Stimulated activated naive CD8-positive, alpha-beta T cell treated with anti-CD3 and anti-CD28 coated beads, Interleukin-15, Interleukin-2, amounts not matched to agents 100 U/mL and 50 U/mL, for 24 hours (primary cell): ENCODE data around the gene PGLYRP3.
A peak's percentile ranks its signal among the peaks of the same experiment; 100 is the strongest.
"Not testable (repeated sequence)": the region's sequence is repeated elsewhere in the genome, so short reads cannot be mapped to it uniquely, and the experiment has no call there.

Experiments
- ATAC-seq: fragments of 150-1000 bp; cut with Tn5 transposase; one replicate; pipeline ENCODE4 v1.10.0; 2021
- DNase-seq: peaks from one replicate; pipeline ENCODE4 v3.0.0; 2021

The PGLYRP3 gene

DNA sequence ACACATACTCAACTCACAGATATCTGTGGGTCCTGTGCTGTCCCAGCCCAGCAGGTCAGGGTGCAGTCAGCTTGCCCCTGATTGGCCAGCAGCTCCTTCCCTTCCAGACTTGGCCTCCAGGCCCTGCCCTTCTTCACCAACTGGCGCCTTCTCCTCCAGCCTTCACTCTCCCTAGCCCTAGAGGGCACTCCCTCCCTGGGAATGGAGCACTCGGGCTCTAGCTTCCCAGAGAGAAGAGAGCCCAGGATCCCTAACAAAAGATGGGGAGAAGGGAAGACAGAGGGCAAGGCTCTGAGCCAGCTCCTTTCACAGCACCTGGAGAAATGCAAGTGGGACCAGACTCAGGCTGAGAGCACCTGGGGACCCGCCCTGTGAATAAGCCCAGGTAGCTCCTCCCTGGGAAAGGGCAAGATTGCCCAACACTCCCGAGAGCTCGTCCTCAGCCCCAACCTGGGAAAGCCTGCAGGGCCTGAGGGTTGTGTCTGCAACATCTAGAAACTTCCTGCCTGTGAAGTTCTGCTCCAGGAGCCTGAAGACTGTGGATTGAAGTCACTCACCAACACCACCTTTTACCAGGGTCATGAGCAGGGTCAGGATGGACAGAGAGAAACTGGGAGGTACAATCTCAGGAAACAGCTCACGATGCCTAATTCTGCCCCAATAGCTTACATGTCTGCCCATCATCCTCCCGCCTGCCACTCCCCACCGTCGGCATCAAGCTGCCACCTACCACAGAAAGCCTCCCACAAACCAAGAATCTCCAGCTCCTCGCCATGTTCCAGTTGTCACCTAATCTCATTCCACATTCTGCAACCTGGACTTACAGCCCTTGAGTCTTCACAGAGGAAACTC, 36.0 kb upstream of the PGLYRP3 start, which contains the start of gene PGLYRP4:
PGLYRP4 (minus strand) TSS at position 331 of the 852 bp plus-strand sequence. CDS start 909 bp downstream, outside the sequence.
- no peak for ATAC-seq
- DNase-seq, result no peak

DNA sequence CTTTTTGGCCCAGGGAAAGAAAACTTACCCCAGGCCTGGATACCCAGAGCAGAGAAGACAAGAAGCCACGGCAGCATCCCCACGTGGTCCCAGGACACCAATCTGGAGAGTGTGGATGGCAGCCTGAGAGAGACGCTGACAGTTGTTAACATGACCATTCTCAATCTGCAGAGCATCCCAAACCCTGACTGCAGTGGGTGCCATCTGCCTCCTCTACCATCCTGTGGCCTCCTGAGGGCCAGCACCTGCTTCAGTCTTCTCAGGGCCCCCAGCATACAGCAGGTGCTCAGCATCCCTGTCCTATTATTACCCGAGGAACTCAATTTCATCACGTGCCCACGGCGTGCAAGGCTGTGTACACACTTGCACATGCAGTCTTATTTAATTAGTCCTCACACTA, 35.1 kb upstream of the PGLYRP3 start:
- ATAC-seq (no peak), DNase-seq (no peak)

DNA sequence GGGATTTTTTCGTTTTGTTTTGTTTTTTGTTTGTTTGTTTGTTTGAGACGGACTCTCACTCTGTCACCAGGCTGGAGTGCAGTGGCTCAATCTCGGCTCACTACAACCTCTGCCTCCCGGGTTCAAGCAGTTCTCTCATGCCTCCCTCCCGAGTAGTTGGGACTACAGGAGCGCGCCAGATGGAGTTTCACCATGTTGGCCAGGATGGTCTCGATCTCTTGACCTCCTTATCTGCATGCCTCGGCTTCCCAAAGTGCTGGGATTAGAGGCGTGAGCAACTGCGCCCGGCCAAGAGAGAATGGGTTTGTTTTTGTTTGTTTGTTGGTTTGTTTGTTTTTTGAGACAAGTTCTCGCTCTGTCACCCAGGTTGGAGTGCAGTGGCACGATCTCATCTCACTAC, 34.3 kb upstream of the PGLYRP3 start:
- not testable (repeated sequence) for DNase-seq, ATAC-seq

DNA sequence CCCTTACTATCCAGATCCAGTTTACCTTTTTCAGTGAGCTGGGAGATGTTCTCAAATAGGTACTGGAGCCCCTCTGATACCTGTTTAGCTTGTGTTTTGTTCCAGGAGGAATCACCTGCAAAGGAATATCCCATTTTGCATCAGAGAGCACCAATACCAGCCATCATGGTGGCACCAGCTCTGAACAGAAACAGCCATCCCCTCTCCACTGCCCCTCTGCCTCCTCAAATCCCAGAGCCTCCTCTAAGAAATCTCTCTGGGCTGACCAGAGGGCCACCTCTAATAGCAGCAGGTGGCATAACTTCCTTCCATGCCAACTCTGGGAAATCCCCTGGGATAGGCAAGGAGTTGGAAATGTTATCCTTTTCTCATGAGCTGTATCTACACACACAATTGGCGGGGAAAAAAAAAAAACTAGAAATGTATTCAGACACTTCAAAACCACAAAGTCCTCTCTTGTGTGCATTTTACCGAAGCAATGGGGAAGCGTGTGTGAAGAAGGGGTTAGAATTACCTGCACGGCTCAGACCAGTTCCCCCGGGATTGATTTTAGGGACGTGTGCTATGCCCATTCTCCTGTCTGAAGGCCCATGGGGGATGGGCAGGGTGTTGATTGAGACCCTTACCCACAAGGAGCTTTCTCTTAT, 33.4 kb upstream of the PGLYRP3 start:
- ATAC-seq, result no peak
- DNase-seq, result no peak

DNA sequence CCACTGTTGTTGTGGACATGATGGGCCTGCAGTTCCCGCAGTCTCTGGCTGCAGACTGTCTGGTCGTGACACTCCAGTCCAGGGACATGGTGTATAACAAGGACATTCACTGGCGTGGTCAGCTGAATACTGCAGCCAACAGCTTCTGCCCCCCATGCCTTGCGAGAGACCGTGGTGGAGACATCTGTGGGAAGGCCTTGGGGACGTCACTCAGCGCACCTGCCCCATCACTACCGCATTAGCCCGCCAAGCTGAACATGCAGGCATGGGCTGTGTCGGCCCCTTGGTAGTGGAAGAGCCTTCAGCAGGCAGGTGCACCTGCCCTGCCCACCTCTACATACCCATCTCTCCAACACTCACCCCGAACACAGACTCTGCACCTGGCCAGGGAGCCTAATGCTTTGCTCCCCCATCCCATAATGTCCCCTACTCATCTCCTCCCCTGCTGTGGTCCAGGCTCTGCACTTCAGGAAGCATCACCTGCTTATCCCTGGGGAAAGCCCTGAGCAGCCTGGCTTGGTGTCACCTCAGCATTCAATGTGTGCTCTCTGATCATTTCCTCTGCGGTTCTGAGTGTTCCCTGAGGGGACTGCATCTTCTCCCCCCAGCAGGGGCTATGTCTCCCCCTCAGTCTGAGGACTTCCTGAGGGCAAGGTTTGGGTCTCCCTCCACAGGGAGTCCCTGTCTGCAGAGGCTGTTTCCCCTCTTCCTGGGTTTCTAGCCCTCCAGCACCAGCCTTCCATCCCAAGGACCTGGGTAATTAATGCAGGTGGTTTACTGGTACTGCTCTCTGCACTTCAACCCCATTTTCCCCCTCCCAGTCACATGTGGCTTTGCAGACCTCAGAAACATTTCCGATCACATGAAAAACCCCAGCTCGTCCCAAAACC, 32.7 kb upstream of the PGLYRP3 start:
- peak; percentile 38 for ATAC-seq
- DNase-seq, result peak; percentile 14

DNA sequence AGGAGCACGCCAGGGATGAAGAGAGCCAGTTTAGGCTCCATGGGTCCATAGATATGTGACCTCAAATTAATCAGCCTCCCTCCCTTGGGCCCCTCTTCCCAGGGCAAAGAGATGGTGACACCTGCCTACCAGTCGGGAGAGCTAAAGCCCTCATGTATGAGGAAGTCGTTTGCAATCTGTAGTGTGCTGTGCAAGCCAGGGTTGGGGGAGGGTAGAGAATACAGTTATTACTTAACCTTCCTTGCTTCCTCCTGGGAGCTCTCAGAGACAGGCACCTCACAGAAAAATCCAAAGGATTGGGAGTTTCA, 31.9 kb upstream of the PGLYRP3 start:
- DNase-seq (no peak), ATAC-seq (no peak)

DNA sequence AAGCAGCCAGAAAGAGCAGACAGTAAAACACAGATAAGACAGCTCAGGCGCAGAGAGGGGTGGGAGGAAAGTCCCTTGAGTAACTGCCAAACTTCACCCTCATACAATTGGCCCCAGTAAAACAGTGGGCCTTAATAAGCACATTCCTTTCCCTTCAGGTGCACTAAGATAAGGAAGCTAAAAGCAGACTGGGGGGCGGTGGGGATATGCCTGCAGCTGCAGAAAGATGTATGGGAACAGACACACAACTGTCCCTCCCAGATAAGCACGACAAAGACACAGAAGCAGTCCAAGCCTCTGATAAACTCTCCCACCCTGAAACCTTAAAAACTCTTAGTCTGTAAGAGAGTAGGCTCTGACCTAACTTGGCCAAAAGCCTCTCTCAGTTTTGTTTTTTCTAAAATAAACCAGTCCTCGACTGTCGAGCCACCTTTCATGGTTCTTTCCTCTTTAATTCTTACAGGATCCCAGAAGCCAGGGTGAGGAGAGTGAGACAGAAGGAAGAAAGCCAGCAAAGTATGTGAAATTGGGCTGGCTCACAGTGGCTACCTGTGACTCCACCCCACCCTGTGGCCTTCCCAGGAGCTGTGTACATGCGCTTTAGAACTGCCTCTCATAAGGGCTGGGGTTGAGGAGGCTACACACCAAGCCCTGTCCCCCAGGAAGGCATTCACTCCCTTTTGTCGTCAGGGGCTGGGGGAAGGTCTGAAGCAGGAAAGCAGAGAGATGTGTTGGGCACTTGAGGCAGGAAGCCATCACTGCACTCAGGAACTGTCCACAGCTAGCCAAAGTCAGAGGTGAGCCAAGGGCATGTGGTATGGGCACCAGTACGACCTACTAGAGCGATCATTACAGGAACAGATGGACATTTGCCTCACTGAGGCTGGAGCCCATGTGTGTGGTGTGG, 31.3 kb upstream of the PGLYRP3 start:
- no peak for ATAC-seq
- no peak for DNase-seq

DNA sequence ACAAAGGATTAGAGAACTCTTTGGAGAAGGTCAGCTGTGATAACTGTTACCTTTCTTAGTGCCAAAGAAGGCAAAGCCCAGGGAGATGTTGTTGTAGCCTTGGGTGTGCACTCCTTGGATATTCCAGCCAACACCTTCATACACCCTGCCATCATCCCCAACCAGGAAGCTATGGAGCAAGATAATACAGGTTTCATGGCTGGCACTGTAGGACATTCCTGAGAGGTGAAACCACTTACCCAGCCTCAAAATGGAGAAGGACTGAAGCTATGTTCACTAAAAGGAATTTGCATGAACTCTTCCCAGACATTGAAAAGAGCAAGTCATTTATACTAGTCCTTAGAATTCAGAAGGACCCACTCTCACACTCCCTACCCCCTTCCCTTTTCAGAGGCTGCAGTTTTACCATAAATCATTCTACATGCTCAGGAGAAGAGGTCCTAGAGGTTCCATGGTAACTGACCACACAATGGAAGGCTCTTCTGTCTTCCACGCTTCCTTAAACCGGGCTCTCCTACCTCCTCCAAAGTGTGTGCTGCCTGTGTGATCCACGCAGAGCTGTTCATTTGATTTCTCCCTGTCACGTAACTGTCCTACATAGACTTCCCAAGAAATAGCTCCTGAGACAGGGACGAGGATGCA, 30.4 kb upstream of the PGLYRP3 start:
- DNase-seq (no peak), ATAC-seq (no peak)

DNA sequence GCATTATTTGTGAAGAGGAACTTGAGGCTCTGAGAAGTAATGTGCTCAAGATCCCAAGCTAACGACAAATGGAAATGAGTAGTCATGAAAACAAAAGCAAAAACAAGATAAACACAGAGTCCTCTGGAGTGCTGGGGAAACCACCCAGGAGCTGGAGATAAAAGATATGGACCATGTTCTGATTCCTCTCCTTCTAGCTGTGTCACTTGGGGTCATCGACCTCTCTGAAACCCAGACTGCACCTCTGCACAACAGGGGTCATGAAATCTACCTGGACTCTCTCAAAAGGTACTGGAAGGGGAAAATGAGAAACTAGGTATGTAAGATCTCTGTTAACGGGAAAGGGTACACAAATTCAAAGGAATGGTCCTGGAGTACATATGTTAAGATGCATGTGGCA, 29.4 kb upstream of the PGLYRP3 start:
- no peak for ATAC-seq
- DNase-seq, result no peak

DNA sequence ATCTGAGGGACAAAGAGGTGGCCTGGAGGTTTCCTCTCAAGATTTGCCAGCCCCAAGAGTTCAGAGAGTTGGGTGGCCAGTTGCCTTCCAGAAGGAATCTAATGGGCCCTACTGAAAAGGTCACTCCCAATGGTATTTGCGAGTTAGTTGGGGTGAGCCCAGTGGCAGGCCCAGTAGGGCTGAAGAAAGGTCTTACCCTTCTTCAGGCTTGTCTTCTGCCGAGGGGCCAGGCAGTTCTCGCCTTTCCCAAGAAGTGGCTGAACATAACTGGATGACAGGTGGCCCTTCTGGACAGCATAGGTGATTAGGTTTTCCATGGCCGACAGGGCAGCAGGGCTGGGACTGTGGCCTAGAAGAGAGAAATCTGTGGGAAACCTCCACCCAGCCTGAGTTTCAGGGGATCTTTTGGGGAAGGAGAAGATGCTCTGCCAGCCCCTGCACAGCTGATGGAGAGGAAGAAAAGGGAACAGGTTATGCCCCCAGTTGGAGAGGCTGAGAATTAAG, 28.7 kb upstream of the PGLYRP3 start:
- ATAC-seq, result no peak
- no peak for DNase-seq

DNA sequence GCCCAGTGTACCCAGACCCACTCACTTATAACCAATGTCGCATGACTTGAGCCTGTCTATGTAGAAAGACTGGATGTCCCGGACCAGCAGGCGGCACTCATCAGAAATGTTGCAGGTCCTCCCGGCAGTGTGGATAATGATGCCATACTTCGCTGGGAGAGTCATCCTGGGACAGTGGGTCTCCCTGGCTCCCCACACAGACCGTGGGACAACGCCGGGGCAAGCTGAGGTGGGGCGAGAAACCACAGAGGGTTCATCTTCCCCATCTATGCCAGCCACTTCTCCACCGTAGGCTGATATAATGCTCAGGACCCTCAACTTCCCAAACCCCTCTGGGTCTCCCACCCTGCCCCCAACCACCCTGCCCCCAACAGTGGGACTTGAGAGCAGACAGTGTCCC, 27.6 kb upstream of the PGLYRP3 start:
- DNase-seq (no peak), ATAC-seq (no peak)

DNA sequence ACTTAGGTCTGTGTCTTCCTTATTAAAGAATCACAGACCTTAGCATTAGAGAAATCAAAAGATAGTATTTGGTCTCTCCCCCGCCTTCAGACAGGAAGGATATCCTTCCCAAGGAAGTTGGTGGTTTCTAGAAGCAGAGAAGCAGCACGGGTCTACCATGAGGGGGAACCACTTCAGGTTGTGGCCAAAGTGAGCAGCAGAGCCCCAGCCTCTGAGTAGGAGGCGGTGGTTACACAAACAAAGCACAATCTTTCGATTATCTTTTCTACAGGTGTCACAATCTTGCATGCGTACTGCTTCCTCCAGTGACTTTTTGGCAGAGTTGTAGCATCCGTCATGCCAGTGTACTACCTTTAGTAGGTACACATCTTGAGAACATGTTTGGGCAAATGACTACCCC, 27.1 kb upstream of the PGLYRP3 start:
- DNase-seq, result no peak
- ATAC-seq, result no peak

DNA sequence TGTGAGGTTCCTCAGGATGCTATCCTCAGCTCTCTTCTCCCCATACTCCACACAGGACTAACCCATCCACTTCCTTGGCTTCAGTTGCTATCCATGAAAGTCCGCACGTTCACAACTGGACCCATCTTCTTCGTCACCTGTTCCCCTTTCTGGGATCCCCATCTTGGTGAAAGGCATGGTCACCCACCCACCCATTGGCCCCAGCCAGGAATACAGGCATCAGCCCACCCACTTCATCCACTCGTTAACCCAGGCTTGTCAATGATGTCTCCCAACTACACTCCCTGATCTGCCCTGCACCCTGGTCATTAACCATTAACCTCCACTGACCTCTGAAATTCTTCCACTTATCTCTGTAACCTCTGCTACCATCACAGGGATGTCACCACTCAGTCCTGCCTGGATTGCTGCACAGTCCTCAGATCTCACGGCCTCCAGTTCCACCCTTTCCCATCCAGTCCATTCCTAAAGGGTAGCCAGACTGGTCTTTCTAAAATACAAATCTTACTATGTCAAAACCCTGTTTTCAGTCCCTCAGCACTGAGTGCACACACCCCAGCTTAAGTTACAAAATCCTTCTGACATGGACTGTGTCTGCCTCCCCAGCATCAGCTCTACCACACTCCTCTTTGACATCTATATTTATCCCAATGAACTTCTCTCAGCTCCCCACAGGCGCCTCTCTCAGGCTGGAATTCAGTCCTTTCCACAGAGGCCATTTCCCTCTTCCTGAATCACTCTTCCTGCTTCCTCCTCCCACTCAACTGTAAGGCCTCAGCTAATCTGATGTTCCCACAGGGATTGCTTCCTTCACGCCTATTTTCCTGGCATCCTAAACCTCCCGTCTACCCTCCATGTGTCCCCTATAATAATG, 25.5 kb upstream of the PGLYRP3 start:
- DNase-seq (no peak), ATAC-seq (no peak)

DNA sequence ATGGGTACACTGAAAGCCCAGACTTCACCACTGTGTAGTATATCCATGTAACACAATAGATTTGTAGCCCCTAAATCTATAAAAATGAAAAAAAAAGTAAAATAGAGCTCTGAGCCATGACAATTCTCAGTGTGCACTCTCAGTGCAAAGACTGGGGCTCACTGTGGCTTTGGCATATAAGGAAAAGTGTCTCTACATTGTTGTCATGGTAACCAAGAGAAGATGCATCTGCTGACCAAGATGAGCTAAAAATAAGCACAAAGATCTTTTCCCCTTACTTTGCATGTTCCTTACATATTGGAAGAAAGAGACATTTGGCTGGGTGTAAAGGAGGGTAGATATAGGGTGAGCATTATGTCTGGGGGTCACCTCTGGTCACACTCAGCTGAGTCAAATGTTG, 23.9 kb upstream of the PGLYRP3 start:
- DNase-seq (no peak), ATAC-seq (no peak)

DNA sequence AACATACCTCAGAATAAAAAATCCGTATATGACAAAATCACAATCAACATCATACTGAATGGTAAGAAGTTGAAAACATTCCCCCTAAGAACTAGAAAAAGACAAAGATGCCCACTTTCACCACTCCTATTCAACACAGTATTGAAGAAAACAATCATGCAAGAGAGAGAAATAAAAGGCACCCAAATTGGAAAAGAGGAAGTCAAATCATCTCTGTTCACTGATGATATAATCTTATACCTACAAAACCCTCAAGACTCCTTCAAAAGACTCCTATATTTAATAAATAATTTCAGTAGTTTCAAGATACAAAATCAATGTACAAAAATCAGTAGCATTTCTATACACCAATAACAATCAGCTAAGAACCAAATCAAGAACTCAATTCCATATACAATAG, 21.1 kb upstream of the PGLYRP3 start:
- ATAC-seq (no peak), DNase-seq (no peak)

DNA sequence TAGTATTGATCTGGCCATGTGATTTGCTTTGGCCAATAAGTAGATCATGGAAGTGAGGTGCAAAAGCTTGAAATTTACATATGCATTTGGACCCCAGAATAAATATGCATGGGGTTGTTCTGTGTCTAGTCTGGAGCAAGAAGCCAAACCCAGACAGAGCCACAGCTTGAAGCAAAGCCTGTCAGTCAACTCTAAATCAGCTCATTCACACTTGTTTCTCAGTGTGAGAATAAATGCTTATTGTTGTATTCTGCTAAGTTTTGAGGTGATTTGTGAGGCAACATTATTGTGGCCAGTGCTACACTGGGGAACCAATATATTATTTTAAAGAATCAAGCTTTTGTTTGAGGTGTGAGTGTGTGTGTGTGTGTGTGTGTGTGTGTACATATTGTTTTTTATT, 12.2 kb upstream of the PGLYRP3 start:
- ATAC-seq, result no peak
- no peak for DNase-seq

DNA sequence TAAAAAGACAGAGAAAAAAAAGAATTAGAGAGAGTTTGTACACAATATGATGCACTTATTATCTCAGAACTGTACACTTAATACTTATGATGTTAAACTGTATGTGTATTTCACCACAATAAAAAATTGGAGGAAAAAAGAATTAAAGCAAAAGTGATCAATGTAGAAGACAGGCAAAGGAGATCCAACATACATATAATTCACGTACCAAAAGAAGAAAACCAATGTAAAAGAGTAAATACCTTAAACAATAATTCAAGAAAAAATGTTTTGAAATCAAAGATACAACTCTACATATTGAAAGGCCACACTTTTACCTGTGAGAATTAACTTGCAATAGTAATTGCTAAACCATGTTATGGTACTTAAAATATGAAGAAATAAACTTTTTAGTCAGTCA, 9.8 kb upstream of the PGLYRP3 start:
- ATAC-seq, result no peak

DNA sequence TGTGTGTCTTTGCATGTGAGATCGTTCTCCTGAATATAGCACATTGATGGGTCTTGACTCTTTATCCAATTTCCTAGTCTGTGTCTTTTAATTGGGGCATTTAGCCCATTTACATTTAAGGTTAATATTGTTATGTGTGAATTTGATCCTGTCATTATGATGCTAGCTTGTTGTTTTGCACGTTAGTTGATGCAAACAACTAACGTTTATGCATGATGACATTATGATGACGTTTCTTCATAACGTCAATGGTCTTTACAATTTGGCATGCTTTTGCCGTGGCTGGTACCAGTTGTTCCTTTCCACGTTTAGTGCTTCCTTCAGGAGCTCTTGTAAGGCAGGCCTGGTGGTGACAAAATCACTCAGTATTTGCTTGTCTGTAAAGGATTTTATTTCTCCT, 5.4 kb upstream of the PGLYRP3 start:
- DNase-seq, ATAC-seq: not testable (repeated sequence)

More for the DNA sequence above, 9.8 kb upstream of the PGLYRP3 start:
- DNase-seq, result no peak

DNA sequence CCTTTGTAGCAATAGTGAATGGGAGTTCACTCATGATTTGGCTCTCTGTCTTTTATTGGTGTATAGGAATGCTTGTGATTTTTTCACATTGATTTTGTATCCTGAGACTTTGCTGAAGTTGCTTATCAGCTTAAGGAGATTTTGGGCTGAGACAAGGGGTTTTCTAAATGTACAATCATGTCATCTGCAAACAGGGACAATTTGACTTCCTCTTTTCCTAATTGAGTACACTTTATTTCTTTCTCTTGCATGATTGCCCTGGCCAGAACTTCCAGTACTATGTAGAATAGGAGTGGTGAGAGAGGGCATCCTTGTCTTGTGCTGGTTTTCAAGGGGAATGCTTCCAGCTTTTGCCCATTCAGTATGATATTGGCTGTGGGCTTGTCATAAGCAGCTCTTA, 3.3 kb upstream of the PGLYRP3 start:
- ATAC-seq, DNase-seq: not testable (repeated sequence)

DNA sequence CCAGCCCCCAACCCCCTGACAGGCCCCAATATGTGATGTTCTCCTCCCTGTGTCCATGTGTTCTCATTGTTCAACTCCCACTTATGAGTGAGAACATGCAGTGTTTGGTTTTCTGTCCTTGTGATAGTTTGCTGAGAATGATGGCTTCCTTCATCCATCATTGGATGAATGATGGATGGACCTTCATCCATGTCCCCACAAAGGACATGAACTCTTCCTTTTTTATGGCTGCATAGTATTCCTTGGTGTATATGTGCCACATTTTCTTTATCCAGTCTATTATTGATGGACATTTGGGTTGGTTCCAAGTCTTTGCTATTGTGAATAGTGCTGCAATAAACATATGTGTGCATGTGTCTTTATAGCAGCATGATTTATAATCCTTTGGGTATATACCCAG, 1.6 kb upstream of the PGLYRP3 start:
- not testable (repeated sequence) for ATAC-seq, DNase-seq
